GM19452 (cell line): ENCODE measurements around the gene XPOT.

ENCODE experiments used
- ATAC-seq: cut with Tn5 transposase; IDR thresholded peaks from one replicate; pipeline ENCODE4 v1.9.1; 2021; ENCODE audit not compliant: unreplicated experiment

Gene XPOT

DNA sequence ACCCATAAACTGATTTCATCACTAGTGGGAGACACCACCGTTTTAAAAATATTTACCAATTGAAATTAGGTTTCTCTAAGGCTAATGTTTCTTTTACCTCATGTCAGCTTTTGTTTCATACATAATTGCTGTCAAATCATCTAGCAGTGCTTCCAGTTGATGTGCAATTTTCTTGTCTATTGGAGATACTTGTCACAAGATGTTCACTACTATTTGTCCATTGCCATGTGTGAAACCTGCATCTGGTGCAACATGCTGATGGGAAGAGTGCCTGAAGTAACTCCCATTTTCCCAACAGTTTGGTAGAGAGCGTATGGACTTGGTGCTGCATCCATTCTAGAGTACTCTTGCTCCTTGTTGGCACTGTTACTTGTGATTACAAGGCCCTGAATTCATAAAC is 9.7 kb downstream of the XPOT start:
- ATAC-seq = no peak

DNA sequence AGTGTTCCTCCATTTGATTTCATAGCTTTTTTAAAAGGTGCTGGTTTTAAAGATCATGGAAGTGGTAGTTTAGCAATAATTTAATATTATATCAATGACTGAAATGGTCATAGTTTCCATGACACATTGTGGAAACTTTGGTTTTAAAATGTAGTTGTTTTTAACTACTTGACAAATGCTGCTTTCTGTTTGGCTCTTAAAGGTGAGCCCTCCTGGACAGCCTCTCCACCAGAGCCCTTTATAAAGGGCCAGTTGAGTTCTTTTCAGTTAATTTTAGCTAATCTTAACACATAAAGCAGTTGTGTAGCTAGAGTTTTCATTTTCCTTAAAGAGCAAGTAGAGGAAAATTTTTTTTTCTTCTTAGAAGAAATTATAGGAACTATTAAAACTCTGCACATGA is 14.0 kb downstream of the XPOT start:
- ATAC-seq = no peak

DNA sequence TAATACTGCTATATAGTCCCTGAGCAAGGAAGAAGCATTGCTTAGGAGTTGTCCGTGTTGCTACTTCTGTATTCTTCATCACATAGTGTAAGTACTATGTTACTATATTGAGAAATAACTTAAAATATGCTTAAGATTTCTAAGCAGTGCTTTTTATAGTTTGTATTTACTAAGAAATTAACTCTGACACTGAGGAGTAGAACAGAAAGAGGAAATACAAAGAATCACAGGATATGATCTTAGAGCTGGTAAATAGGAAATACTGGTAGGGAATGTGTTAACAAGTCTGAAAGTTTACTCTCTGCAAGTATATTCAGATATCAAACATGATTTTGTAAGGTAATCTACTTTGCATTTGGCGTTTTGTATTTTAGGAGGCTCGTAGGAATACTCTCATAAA is 15.5 kb downstream of the XPOT start:
- no peak for ATAC-seq

DNA sequence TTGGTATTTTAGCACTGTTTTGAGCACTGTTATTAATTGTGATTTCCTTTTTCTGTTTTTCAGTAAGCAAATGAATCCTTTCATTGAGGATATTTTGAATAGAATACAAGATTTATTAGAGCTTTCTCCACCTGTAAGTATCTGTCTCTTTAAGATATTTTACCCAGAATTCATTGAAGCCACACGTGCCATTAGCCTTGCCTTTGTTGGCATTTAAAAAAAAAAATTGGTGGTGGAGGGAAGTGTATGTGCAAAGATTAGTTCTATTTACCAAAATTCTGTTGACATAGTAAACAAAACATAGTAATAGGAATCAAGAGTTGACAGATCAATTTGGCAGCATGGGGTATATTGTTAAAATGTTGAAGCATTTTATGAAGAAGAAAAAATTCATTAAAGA is 23.8 kb downstream of the XPOT start:
- ATAC-seq = no peak

DNA sequence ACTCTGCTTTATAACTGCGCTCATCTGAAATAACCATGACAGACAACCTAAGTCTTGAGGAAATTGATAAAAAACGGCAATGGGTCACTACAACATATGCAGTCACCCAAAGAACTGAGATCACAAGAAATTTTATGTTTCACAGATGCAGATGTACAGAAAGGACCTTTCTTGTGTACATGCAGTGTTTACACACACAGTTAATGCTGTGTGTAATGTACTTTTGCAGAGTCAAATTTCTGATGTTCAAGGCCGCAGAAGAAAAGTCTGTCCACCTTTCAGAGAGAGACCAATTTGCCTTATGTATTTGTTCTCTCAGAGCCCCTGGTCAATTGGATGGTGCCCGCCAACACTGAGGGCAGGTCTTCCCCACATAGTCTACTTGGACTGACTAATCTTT is 24.8 kb downstream of the XPOT start:
- no peak for ATAC-seq

DNA sequence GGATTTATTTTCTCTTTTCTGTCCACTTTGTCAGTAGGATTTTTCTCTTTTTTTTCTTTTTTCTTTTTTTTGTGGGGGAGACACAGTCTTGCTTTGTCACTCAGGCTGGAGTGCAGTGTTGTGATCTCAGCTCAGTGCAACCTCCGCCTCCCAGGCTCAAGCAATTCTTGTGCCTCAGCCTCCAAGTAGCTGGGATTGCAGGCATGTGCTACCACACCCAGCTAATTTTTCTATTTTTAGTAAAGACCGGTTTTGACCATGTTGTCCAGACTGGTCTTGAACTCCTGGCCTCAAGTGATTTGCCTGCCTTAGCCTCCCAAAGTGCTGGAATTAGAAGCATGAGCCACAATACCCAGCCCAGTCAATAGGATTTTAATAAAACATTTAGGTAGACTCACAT is 26.7 kb downstream of the XPOT start:
- ATAC-seq = no peak

DNA sequence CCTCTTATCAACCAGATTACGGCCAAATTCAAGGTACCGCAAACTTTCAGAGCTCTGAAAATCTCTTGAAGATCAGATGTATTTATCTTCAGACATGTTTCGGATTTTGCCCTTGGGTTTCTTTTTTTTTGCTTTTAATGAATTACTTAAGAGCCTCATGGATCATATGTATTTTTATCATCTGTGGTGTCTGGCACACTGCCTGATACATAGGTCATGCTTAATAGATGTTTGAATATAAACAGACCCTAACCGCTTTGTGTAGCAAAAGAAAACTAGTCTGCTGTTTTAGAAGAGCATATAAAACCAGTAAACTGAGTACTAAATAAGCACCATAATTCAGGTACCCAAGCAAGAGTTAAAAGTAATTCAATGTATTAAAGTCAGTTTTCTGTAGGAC is 27.6 kb downstream of the XPOT start:
- ATAC-seq = no peak

DNA sequence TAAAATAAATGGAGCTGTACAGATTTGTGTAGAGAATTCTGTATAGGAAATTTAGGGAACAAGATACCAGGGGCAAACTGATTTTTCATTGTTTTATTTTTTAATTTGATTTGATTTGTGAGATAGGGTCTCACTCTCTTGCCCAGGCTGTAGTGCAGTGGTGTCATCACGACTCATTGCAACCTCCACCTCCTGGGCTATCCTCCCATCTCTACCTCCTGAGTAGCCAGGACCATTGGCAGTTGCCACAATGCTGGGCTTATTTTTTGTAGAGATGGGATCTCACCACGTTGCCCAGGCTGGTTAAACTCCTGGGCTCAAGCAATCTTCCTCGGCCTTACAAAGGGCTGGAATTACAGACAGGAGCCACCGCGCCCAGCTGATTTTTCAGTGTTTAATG is 29.7 kb downstream of the XPOT start:
- no peak for ATAC-seq

DNA sequence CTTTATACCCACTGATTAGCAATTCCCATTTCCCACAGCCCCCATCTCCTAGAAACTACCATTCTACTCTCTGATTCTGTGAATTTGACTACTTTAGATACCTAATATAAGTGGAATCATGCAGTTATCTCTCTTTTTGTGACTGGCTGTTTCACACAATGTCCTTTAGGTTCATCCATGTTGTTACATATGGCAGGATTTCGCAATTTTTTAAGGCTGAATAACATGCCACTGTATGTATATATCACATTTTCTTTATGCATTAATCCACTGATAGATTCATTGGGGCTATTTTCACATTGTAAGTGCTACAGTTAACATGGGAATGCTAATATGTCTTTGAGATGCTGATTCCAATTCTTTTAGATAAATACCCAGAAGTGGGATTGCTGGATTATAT is 35.9 kb downstream of the XPOT start:
- no peak for ATAC-seq

DNA sequence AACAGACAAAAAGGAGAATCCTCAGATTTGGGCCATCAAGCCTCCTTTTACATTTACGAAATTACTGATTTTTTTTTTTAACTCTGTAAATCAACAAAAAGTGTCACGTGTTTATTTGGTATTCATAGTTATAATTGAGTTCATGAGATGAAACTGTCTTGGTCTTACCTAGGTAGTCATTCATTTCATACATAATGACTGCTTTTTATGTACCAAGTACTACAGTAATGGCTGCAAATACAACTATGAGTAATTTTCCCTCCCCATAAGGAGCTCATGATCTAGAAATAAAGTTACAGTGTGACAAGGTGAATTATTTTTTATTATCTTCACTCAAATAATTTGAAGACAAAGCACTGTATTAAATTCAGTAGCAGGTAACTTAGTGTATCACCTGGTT is 41.3 kb downstream of the XPOT start:
- ATAC-seq = no peak

DNA sequence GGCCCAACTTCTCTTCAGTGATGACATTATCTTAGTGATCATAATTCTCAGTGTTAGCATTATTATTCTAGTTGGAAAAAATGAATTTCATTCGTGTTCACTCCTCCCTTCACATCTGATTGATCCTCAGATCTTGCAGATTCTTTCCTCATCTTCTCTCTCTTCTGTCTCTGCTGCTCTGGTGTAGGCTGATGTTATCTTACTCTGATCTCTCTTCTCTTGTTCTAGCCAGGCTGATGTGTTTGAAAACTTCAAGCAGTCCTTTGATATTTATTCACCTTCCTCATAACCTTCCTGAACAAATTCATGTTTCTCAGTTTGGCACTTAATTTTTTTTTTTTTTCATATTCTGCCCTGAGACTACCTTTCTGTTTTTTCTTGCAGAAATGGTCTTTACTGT is 42.1 kb downstream of the XPOT start:
- no peak for ATAC-seq

DNA sequence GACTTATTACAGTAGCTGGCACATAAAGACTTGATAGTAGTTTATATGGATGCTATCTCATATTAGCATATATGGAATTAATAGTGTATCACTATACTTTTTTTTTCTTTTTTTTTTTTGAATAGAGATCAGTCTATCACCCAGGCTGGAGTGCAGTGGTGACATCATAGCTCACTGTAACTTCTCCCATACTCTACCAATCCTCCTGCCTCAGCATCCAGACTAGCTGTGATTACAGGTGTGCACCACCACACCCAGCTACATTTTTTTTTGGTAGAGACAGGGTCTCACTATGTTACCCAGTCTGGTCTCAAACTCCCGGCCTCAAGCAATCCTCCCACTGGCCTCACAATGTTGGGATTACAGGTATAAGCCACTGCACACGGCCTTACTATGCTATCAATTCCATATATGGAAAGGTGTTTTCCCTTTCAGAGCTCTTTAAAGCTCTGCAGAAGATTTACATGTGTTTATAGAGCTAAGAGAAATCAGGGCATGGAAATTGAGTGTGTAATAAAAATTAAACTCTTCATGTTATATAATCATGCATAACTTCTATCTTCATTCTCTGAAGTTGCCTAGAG is 46.0 kb downstream of the XPOT start:
- no peak for ATAC-seq

DNA sequence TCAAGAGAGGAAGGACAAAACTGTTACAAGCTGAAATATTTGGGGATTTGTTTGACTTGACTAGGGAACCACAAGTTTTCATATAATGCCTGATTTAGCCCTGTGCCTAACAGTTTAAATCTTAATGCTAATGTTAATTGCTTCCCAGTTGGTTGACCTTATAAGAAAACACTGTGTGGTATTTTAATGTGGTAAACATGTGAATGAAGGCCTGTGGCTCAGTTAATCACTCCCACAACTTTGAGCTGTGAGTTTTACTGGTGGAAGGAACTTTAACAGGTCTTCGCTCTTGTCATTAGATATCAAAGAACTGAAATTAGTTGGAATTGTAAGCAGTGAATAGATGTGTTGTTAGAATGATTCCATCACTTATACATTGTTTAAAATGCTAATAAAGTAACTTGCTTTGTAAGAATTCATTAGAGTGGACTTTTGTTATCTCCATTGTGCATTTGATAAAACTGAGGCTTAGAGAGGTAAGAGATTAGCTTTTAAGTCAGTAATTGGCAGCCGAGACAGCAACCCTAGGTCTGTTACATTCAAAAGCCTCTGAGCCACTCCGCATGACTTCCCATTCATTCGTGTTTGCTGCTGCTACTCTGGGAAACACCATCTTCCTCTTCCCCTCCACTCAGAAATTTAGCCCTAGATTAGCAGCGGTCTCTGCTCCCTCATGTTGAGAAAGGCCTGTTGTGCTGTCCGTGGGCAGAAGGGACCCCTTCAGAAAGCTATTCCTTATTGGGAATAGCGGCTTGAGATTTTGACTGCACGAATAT is 46.7 kb downstream of the XPOT start:
- ATAC-seq = no peak

DNA sequence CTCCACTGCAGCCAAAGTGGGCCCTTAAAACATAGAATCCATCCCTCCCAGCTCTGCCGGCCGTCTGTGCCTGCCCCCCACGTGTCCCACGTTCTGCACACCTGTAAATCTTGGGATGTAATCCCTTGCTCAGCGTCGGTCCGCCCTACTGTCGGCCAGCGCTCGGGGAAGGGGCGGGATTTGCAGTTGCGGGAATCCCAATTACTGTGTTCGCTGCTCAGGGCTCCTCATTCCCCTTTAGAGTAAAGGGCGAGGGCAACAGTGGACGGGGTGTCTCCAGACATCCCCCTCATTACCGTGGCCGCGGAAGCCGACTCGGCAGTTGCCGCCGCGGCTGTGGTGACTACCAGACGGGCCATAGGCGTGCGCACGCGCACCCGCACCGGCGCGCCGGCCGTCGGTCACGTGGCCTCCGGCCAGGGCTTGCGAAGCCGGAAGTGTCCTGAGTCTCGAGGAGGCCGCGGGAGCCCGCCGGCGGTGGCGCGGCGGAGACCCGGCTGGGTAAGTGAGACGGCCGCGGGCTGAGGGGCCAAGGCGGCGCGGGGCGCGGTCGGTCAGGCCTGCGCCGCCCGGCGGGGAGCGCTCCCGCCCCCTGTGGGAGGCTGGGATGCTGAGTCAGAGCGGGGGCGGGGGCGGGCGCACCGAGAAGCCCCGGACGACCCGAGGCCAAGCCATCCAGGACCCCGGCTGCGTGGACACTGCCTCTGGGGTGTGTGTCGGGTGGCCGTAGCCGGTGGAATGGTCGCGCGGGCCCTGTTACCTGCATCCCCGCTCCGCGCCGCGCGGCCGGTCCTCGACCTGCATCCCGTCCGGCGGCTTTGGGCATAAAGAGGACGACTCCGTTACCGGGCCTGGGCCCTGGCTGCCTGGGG is 47.7 kb downstream of the XPOT start, which contains the start of gene TBK1:
TSS of gene TBK1 (plus strand) at position 434 of the 872 bp plus-strand sequence. CDS start 3,751 bp downstream, outside the sequence.
- ATAC-seq = peak; percentile 93

DNA sequence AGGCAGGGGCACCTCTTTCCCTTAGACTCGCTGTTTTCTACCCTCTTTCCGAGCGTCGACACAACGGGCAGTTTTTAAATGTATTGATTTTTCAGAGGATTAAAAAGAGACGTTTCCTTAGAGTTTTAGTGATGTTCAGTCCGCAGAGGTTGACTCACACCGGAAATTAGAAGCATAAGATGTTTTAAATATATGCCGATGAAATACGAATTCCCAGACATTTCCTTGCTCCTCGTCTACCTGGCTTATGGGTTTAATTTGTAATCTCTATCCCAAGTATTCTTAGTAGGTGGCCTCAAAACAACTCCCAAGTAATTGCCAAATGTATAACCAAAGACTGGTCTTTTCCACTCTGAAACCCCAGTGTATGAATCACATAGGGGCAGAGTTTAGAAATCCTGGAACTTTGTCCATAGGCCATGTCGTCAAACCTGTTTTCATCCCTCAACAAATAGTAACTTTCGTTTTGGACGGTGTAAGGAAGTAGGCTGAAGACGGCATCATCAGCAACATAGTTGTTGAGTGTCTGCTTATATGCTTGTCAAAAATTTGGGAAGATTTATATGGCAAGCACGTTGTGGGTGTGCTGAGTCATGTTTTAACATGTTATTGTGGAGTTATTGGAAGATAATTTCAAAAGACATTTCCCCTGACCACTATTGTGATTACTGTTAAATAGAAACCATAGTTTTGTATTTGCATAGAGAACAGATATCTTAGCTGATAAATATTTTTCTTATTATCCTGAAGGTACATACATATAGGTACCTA is 48.6 kb downstream of the XPOT start:
- no peak for ATAC-seq

DNA sequence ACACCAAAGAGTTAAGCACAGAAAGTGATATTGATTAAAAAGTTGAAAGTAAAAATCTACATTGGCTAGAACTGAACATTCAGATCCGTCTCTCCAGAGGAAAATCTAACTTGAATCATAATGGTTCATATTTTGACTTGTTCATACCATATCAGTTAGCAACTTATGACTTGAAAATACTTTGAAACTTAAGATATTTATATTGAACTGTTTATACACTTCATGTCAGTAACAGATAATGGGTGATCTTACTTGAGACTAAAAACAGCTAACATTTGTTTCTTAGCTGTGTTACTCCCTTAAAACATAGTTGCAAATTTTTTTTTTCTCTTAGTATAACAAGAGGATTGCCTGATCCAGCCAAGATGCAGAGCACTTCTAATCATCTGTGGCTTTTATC is 51.3 kb downstream of the XPOT start:
- ATAC-seq = no peak

DNA sequence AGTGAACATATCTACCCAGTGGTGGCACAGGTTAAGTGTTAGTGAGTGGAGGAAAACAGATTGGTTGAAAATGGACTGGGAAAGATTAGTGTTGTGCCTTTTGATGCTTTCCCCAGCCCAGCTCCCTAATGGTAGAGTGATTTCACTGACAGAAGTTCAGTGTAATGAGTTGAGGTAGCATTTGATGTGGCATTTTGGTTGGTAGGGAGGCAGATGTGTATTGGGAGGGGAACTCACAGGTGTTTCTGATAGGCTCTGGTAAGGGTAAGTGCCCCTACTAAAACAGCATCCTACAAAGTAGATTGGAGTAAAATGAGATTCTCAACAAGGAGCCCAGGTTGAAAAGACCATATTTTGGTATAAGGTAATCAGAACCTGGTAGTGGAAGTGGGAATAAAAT is 51.9 kb downstream of the XPOT start:
- no peak for ATAC-seq

DNA sequence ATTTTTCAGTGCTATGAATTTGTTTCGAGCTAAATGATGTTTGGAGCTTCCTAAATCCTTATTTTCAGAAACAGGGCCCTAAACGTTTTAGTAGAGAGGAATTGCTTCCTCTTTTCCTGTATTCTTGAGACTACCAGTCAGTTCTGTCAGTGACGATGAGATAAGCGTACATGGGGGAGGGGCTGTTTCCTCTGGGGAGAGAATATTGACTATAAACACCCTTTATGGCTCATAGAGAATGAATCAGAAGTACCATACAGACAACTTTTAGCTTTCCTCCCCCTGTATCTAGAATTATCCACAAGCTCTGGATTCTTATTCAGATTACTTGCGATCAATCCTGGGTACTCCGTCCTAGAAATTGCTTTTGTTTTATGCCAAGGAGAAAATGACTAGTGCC is 52.8 kb downstream of the XPOT start:
- peak; percentile 3 for ATAC-seq

DNA sequence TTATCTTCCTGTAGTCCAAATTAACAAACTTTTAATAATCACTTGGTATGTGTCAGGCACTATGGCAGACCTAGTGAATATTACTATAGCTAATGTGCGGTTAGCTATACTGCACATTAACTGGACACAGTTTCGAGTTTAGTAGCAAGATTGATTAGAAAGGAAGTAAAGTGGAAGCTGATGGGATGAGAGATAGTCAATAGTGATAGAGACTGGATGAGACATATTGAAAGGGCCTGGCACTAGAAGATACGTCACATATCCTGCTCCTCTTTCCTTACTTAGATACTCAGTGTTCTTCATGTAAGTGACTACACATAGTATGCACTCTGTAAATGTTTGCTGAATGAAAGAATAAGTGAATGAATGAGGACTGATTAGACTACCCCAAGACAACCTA is 53.3 kb downstream of the XPOT start:
- ATAC-seq = peak; percentile 66

DNA sequence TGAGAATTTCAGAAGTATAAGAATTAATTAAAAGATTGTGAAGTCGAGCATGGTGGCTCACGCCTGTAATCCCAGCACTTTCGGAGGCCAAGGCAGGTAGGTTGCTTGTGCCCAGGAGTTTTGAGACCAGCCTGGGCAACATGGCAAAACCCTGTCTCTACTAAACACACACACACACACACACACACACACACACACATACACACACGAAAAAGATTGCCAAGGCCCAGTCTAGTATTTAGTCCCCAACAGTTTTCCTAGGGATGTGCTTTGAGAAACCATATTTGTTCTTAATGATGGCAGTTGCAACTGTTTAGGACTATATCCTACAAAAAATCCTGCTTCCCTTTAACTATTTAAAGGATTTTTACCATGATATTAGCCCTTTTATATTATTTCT is 53.7 kb downstream of the XPOT start:
- ATAC-seq = no peak

DNA sequence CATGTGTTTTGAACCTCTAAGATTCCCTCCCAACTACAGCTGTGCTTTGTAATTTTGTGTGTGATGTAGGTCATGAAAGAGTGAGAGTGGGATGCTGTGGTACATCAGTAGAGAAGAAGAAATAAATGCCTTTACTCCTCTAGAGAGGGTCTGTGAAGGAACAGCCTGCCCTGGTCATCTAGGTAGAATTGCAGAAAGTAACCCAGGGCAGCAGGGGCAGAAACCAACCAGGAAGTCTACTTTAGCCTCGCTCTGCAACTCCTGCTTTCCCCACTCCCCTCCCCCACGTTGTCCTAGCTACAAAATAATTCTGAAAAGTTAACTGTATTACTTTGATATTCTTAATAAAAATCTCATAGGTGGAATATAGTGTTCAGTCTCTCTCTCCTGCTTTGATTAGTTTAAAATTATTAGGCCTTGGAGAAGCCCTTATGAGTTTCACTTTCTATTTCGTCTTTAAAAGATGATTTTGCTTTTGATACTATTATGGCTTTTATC is 55.3 kb downstream of the XPOT start:
- ATAC-seq = no peak
